ENCODE measurements around the gene CCL4L2.
"Not testable (repeated sequence)": the region's sequence is repeated elsewhere in the genome, so short reads cannot be mapped to it uniquely, and the experiment has no call there.

Gene CCL4L2

DNA sequence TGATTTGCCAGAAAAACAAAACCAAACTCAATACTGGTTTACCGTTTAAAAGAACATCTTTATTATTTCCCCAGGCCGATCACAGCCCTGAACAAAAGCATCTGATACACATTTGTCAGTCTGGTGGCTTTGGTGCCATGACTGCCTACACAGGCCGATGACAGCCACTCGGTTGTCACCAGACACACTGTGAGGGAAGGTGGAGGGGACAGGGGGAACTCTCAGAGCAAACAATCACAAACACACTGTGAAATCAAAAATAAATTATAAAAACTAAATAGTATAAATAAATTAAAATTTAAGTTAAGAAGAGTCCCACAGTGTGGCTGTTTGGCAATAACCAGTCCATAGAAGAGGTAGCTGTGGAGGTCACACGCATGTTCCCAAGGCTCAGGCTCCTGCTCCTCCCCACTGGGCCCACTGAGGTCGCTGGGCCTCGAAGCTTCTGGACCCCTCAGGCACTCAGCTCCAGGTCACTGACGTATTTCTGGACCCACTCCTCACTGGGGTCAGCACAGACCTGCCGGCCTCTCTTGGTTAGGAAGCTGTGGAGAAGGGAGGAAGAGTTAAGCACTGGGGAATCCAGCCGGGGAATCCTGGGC, 15.9 kb upstream of the CCL4L2 start:
- not testable (repeated sequence) for DNase-seq (ENCODE audit: low read depth, low spot score); H3K27ac ChIP-seq

DNA sequence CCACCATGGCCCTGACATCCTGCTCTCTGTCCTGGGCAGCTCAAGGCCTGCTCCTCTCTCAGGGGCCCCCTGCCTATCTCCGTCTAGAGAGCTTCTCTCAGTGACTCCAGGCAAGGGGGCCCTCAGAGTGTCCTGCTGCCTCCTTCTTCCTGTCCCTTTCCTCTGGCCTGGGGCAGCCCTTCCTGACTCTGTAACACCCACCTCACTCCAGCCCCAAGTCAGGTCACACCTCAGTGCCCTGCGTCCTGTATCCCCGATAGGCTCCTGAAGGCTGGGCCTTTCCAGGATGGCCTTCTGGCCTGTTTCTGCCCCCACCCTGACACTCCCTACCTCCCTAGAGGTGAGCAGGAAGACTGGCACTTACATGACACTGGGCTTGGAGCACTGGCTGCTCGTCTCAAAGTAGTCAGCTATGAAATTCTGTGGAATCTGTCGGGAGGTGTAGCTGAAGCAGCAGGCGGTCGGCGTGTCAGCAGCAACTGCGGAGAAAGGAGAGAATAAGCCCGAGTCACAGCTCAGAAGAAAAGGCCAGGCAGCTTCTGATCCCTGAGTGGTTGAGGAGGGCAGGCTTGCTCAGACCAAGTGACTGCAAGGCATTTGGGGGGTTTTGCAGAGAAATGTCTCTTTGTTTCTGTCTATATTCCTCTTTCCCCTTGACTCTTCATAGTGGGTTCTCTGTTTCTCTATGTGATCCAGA, 15.3 kb upstream of the CCL4L2 start:
- H3K27ac ChIP-seq = no peak overlapping the region
- no peak for DNase-seq (ENCODE audit: low read depth, low spot score)

DNA sequence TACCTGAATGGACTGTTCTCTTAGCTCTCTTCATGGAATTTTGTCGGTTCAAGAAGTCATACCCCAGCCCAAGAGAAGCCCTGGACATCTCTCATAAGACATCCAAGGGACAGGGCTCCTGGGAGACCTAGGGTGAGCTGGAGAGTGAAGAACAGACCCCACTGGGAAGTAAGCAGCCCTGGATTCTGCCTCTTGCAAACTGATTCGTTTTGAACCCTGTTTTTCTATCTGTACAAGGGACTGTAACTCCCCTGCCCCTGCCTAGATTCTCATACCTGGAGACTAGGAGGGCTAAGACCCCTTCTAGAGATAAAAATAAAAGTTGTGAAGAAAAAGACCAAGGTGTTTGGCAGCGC, 14.8 kb upstream of the CCL4L2 start:
- no peak for DNase-seq (ENCODE audit: low read depth, low spot score)
- no peak overlapping the region for H3K27ac ChIP-seq

- DNase-seq (ENCODE audit: low read depth, low spot score) = no peak
- H3K27ac ChIP-seq = no peak overlapping the region
Observed at GRCh38 chr17:36197387-36197703, 13.5 kb upstream of the CCL4L2 start.

GRCh38 chr17:36198831-36199465, 11.9 kb upstream of the CCL4L2 start:
- H3K27ac ChIP-seq = no peak overlapping the region
- no peak for DNase-seq (ENCODE audit: low read depth, low spot score)

GRCh38 chr17:36201102-36201501, 9.8 kb upstream of the CCL4L2 start:
- not testable (repeated sequence) for DNase-seq (ENCODE audit: low read depth, low spot score); H3K27ac ChIP-seq

DNA sequence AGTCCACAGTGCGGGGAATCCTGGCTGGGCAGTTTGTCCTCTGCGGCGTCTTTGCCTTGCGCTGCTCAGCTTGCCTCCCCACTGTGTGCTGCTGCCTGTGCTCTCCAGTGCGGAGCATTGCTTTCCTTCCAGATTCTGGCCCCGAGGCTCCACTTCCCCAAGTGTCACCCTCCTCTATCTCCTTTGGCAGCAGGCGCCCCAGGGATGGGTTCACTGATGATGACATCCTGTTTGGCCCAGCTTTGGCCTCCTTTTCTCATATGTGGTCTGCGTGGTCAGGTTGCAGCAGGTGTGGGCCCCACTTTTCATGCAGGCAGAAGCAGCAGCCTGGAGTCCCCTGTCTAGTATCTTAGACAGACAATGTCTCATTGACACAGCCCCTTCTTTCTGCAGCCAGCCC, 9.4 kb upstream of the CCL4L2 start:
- H3K27ac ChIP-seq; DNase-seq (ENCODE audit: low read depth, low spot score): not testable (repeated sequence)

- H3K27ac ChIP-seq = no peak overlapping the region
- no peak for DNase-seq (ENCODE audit: low read depth, low spot score)
Observed at GRCh38 chr17:36203335-36203734, 7.5 kb upstream of the CCL4L2 start.

DNA sequence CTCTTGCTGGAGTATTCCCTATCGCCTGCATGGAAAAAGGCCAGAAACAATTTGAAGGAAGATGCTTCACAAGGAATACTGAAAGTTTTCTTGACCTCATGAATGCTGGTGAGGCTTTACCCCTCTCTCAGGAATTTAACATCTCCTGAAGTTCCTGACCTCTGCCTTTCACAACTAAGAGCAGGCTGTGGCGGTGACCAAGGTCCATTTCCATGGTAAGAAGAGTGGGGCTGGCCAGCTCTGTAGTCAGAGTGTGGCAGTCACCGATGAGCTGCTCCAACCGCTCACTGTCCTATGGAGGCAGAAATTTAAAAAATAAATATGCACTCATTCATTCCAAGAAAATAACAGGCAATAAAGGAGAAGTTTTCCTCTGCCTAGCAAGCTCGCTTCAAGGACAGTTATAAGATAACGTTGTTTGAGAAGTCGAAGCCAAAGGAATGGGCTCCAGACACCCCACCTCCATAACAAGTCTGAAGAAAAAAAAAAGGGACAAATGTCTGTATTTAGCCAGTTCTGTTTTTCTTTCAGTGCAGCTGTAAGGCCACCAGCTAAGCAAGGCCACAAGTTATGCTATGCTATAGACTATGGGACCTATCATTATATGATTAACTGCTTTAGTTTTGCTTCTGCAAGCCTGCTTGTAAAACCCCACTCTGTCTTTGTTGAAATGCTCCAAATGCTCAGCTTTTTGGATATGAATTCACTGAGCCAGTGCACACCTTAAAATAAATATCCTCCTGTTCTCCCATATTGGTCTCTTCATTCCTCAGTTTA, 6.0 kb upstream of the CCL4L2 start:
- H3K27ac ChIP-seq = no peak overlapping the region
- no peak for DNase-seq (ENCODE audit: low read depth, low spot score)

- no peak for DNase-seq (ENCODE audit: low read depth, low spot score)
- no peak overlapping the region for H3K27ac ChIP-seq
Observed at GRCh38 chr17:36205637-36206485, 5.0 kb upstream of the CCL4L2 start.

- DNase-seq (ENCODE audit: low read depth, low spot score) = not testable (repeated sequence)
Observed at GRCh38 chr17:36206486-36206821, 4.4 kb upstream of the CCL4L2 start.

GRCh38 chr17:36207383-36207782, 3.5 kb upstream of the CCL4L2 start:
- not testable (repeated sequence) for DNase-seq (ENCODE audit: low read depth, low spot score); H3K27ac ChIP-seq

More at GRCh38 chr17:36206486-36206821, 4.4 kb upstream of the CCL4L2 start:
- not testable (repeated sequence) for H3K27ac ChIP-seq

GRCh38 chr17:36209575-36209974, 1.3 kb upstream of the CCL4L2 start:
- no peak overlapping the region for H3K27ac ChIP-seq
- no peak for DNase-seq (ENCODE audit: low read depth, low spot score)

- not testable (repeated sequence) for DNase-seq (ENCODE audit: low read depth, low spot score); H3K27ac ChIP-seq
Observed at GRCh38 chr17:36211484-36212271, 815 bp downstream of the CCL4L2 start.

GRCh38 chr17:36212272-36212605, 1.4 kb downstream of the CCL4L2 start:
- H3K27ac ChIP-seq = no peak overlapping the region
- no peak for DNase-seq (ENCODE audit: low read depth, low spot score)

DNA sequence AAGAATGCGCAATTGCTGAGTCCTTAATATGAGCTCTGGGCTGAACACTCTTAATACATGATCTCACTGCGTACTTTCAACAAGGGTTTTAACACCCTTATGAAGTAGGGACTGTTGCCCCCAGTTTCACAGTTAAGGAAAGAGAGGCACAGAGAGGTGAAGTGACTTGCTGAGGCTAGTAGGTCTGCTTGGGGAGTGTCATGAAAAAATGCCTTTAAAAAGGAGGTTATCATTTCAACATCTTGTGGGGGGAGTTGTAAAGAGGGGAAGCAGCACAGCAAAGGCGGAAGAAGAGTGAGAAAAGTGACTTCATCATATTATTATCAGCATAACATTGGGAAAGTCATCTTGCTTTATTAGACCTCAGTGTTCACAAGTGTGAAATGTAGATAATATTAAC, 2.1 kb downstream of the CCL4L2 start:
- H3K27ac ChIP-seq = no peak overlapping the region
- no peak for DNase-seq (ENCODE audit: low read depth, low spot score)

GRCh38 chr17:36213695-36214094, 2.8 kb downstream of the CCL4L2 start:
- H3K27ac ChIP-seq = no peak overlapping the region
- no peak for DNase-seq (ENCODE audit: low read depth, low spot score)

GRCh38 chr17:36214918-36215317, 4.1 kb downstream of the CCL4L2 start:
- no peak for DNase-seq (ENCODE audit: low read depth, low spot score)
- H3K27ac ChIP-seq = no peak overlapping the region

DNA sequence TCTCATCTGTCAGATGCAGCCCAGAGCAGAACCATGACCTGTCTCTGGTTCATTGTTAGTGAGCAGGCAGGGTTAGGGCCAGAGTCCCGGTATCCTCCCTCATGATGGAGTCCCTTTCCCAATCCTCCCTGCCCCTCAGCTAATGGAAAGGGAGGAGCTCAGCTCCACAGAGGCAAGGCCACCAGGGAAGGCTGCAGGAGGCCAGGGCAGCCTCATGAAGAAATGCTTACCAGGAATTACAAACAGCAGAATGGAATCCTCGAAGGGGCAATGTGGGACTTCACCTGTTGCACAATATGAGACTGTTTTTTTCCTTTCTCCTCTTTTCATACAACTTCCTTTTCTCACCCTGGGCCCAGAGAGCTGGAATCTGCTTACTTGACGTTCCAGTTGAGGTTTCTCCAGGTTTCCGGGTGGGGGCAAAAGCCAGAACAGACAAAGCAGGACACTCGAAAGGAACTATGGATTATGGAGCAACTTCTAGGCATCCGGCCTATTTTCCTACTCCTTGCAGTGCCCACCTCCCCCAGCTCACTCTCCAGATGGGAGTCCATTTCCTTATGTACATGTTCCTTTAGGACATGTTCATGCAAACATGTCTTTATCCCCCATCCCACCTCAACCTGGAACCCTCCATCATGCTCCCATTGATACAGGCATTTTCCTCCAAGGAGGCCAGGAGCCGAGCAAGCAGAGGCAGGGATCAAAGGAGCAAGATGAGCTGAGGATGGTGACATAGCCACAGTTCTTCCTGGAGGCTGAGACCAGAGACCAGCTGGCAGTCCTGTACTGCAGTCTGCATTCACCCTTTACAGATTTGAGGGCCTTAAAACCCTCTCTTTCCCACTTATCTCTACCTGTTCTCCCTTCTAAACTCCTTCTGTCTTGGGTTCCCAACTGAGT, 4.8 kb downstream of the CCL4L2 start:
- not testable (repeated sequence) for DNase-seq (ENCODE audit: low read depth, low spot score)

More for the DNA sequence above, 4.8 kb downstream of the CCL4L2 start:
- H3K27ac ChIP-seq = not testable (repeated sequence)

Measured in epithelial cell of prostate (primary cell).